Hematopoietic multipotent progenitor cell treated with erythropoietin and hydrocortisone succinate and interleukin-3 and kit ligand, for 6 days (in vitro differentiated cells): ENCODE measurements around the gene FBXW8.
A peak's percentile ranks its signal among the peaks of the same experiment; 100 is the strongest.

Experiments
- DNase-seq: peaks from one replicate; pipeline ENCODE4 v3.0.0-alpha.2; 2015

The FBXW8 gene

GRCh38 chr12:116887244-116887643 lies 23.5 kb upstream of the FBXW8 start:
- no peak for DNase-seq

- DNase-seq = no peak
These were observed 22.9 kb upstream of the FBXW8 start for GRCh38 chr12:116887897-116888296.

- no peak for DNase-seq
These were observed 20.4 kb upstream of the FBXW8 start for GRCh38 chr12:116890330-116890729.

GRCh38 chr12:116891019-116891418 lies 19.7 kb upstream of the FBXW8 start:
- DNase-seq = no peak

GRCh38 chr12:116892349-116893140 lies 18.2 kb upstream of the FBXW8 start:
- DNase-seq = no peak

- DNase-seq = no peak
These were observed 15.8 kb upstream of the FBXW8 start for GRCh38 chr12:116894913-116895312.

- no peak for DNase-seq
These were observed 14.3 kb upstream of the FBXW8 start for GRCh38 chr12:116896411-116896924.

GRCh38 chr12:116897476-116897875 lies 13.3 kb upstream of the FBXW8 start:
- no peak for DNase-seq

- DNase-seq = no peak
These were observed 12.1 kb upstream of the FBXW8 start for GRCh38 chr12:116898669-116899068.

- DNase-seq = no peak
These were observed 9.1 kb upstream of the FBXW8 start for GRCh38 chr12:116901612-116902011.

- DNase-seq = no peak
These were observed 6.9 kb upstream of the FBXW8 start for GRCh38 chr12:116903818-116904217.

GRCh38 chr12:116906285-116906684 lies 4.5 kb upstream of the FBXW8 start:
- DNase-seq = no peak

GRCh38 chr12:116910280-116910644 lies 488 bp upstream of the FBXW8 start:
- no peak for DNase-seq

GRCh38 chr12:116915326-116915725 lies 4.6 kb downstream of the FBXW8 start:
- no peak for DNase-seq

- DNase-seq = no peak
These were observed 5.4 kb downstream of the FBXW8 start for GRCh38 chr12:116916122-116916521.

- peak; percentile 83 for DNase-seq
These were observed 6.0 kb downstream of the FBXW8 start for GRCh38 chr12:116916714-116917114.

- DNase-seq = no peak
These were observed 7.7 kb downstream of the FBXW8 start for GRCh38 chr12:116918464-116918863.

GRCh38 chr12:116919247-116919661 lies 8.5 kb downstream of the FBXW8 start:
- DNase-seq = peak; percentile 89

- DNase-seq = no peak
These were observed 9.1 kb downstream of the FBXW8 start for GRCh38 chr12:116919706-116920485.

- no peak for DNase-seq
These were observed 10.2 kb downstream of the FBXW8 start for GRCh38 chr12:116920939-116921338.

GRCh38 chr12:116922194-116922897 lies 11.6 kb downstream of the FBXW8 start:
- no peak for DNase-seq

GRCh38 chr12:116924558-116925453 lies 14.1 kb downstream of the FBXW8 start:
- DNase-seq = peak; percentile 78
